GM19328 (cell line): ENCODE measurements around the gene CLCN7.

Experiments
- ATAC-seq: cut with Tn5 transposase; IDR thresholded peaks from one replicate; pipeline ENCODE4 v1.9.1; 2021; ENCODE audit warnings: mild to moderate bottlenecking, moderate library complexity; ENCODE audit not compliant: unreplicated experiment

Gene CLCN7

GRCh38 chr16:1408171-1408837 is 66.5 kb downstream of the CLCN7 start:
- ATAC-seq, result peak; percentile 87

DNA sequence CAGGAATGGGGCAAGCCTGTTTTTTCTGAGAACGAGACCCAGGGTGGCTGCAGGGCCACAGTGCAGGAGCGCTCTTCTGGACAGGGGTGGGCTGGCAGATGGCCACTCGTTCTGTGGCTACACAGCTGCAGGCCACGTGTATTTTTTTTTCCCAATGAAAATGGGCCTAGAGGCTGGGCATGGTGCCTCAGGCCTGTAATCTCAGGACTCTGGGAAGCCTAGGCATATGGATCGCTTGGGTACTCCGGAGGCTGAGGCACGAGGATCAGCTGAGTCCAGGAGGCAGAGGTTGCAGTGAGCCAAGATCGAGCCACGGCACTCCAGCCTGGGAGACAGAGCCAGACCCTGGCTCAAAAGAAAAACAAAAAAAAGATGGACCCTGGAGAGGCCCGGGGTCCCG is 67.1 kb downstream of the CLCN7 start:
- no peak for ATAC-seq

DNA sequence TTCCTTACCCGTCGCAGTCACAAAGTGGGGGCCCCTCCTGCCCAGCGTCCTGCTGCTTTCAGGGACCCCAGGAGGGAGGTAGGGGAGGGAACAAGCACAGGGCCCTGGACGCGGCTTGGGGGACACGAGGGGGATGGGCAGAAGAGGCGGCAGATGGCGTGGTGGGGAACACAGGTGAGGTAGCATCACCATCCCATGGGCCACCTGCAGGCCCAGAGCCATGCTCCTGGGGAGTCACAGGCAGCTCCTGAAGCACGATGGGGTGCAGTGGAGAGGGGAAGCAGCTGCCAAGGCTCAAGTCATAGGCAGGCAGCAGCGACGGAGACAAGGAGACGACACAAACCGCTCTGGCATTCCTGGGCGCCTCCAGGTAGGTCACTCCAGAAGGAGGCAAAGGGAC is 71.1 kb downstream of the CLCN7 start:
- ATAC-seq, result no peak

DNA sequence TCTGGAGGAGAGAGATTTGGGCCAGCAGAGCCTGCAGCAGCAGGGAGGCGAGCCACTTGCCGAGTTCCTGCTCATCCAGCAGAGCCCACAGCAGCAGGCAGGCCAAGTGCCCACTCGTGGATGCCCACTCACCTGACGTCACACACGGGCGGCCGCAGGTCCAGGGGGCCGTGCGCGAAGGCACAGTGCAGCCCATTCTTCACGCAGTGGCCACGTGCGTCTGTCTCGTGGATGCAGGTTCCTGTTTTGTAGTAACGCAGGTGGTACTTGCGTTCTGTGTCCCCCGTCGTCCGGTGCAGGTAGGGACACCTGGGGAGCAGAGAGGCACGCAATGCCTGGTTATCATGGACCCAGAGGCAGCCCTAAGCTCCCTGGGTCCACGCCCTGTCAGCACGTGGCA is 71.8 kb downstream of the CLCN7 start:
- ATAC-seq, result no peak

DNA sequence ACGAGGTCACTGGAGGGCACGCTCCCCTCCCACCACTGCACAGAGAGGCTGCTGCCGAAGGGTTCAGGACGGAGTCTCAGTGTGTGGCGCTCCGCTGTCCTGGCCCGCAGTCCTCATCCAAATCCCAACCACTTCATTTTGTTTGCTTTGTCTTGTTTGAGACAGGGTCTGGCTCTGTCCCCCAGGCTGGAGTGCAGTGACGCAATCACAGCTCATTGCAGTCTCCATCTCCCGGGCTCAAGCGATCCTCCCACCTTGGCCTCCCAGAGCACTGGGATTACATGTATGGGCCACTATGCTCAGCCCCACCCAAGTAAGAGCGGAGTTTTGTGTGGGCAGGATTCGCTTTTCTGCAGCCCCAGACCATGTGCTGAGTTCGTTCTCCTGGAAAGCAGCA is 73.1 kb downstream of the CLCN7 start:
- ATAC-seq, result no peak

- ATAC-seq, result no peak
Measured at GRCh38 chr16:1401061-1401757, 73.6 kb downstream of the CLCN7 start.

DNA sequence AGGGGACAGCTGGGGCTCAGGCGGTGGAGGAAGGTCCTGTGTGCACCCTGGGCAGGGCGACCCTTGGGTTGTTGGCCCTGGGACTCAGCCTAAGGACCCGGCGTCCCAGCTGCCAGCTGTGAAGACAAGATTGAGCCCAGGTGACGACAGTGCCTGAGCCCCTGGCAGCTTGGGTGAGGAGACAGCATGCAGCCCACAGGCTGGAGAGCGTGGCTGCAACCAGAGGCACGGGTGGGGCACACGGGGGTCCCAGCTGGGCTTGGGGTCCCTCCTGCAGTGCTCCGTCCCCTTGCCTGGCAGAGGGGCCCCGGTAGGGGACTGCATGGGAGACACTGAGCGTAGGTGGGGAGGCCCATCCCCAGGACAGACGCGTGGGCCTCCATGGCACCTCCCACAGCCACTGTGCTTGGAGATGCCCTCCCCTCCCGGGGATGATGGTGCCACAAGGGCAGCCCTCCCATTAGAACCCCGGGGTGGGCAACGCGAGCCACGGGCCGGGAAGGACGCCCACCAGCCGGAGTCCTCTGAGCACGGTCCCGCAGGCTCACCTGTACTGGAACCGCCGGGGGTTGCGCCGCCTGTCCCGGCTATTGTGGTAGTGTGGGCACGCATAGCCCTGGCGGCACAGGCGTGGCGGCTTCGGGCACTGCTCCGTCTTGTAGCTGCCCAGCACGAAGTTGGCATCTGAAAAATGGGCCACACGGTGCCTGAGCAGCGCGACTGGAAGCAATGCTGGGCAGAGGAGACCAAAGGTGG is 75.8 kb downstream of the CLCN7 start:
- no peak for ATAC-seq

DNA sequence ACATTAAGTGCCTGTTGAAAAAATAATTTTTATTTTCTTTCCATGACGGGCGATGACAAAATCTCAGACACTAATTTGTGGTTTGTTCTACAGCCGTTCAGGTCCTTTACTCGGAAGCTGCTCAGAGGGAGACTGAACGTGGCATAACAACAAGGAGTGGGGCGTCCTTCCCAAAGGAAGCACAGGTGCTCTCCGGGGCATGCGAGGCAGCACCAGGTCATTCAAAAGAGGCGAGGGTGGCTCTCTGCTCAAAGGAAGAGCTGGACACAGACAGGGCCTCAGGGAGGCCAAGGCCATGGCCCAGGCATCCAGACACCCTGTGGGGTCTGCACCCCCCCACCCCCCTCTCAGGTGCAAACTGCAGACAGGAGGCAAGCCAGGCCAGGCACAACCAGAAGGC is 76.5 kb downstream of the CLCN7 start:
- no peak for ATAC-seq

- no peak for ATAC-seq
Measured at GRCh38 chr16:1397779-1398178, 77.0 kb downstream of the CLCN7 start.

GRCh38 chr16:1395444-1396031 is 79.3 kb downstream of the CLCN7 start:
- no peak for ATAC-seq
